ENCODE data around the gene AGBL4.

DNA sequence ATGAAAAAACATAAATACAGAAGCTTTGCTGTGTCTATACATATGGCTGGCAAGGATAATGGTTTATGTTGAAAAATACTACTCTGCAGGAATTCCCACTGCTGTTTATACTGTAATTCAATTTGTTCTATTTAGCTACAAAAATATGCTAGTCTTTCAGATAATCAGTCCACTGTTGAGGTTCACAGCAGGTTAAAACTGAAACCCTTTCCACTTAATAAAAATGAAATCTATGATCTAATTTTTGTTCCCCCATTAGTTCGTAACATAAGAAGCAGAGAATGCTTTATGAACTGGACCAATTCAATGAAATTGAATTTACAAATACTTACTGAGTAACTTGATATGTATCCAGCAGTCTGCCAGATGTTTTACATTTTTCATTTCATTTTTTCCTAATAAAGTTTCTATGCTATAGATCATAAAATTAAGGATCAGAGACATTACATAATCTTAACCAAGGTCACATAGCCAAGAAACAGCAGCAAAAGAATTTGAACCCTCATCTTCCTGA lies 887.0 kb downstream of the AGBL4 start:
- no peak for TF ChIP-seq EZH2 (IDR thresholded peaks at IDR 0.05)
- TF ChIP-seq POLR2AphosphoS5 (IDR thresholded peaks at IDR 0.05; ENCODE audit: borderline replicate concordance, low read depth, low read length): no peak

All from SK-N-MC (cell line).